ENCODE results near the gene NUP205.

NUP205 gene

GRCh38 chr7:135509839-135510591, 47.7 kb upstream of the NUP205 start, which contains the start of gene CNOT4 (continued):
- TF ChIP-seq, protein P1, sequence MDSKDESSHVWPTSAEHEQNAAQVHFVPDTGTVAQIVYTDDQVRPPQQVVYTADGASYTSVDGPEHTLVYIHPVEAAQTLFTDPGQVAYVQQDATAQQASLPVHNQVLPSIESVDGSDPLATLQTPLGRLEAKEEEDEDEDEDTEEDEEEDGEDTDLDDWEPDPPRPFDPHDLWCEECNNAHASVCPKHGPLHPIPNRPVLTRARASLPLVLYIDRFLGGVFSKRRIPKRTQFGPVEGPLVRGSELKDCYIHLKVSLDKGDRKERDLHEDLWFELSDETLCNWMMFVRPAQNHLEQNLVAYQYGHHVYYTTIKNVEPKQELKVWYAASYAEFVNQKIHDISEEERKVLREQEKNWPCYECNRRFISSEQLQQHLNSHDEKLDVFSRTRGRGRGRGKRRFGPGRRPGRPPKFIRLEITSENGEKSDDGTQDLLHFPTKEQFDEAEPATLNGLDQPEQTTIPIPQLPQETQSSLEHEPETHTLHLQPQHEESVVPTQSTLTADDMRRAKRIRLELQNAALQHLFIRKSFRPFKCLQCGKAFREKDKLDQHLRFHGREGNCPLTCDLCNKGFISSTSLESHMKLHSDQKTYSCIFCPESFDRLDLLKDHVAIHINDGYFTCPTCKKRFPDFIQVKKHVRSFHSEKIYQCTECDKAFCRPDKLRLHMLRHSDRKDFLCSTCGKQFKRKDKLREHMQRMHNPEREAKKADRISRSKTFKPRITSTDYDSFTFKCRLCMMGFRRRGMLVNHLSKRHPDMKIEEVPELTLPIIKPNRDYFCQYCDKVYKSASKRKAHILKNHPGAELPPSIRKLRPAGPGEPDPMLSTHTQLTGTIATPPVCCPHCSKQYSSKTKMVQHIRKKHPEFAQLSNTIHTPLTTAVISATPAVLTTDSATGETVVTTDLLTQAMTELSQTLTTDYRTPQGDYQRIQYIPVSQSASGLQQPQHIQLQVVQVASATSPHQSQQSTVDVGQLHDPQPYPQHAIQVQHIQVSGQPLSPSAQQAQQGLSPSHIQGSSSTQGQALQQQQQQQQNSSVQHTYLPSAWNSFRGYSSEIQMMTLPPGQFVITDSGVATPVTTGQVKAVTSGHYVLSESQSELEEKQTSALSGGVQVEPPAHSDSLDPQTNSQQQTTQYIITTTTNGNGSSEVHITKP (tag by site-specific recombination; IDR thresholded peaks at IDR 0.05), result peak; percentile 96
- TF ChIP-seq KLF7 (tag by site-specific recombination; IDR thresholded peaks at IDR 0.05; ENCODE audit: borderline replicate concordance) (peak; percentile 96), SP3 (tag by site-specific recombination; IDR thresholded peaks at IDR 0.05) (peak; percentile 99), ZNF792 (tag by site-specific recombination; IDR thresholded peaks at IDR 0.05) (peak; percentile 37; the same call in 1 of the 2 replicates), TCF7L2 (IDR thresholded peaks at IDR 0.05; ENCODE audit: borderline replicate concordance, low read depth, low read length) (no peak), KLF8 (tag by site-specific recombination; IDR thresholded peaks at IDR 0.05) (peak; percentile 96), GLI4 (tag by site-specific recombination; IDR thresholded peaks at IDR 0.05) (peak; percentile 90), ZNF580 (tag by site-specific recombination; IDR thresholded peaks at IDR 0.05) (peak; percentile 94), SP7 (tag by site-specific recombination; IDR thresholded peaks at IDR 0.05) (peak; percentile 48), ZNF707 (tag by site-specific recombination; IDR thresholded peaks at IDR 0.05) (no peak), ZNF530 (tag by site-specific recombination; IDR thresholded peaks at IDR 0.05; ENCODE audit: low read depth) (no peak), ZFP37 (tag by site-specific recombination; IDR thresholded peaks at IDR 0.05) (peak; percentile 98), KLF16 (tag by site-specific recombination; IDR thresholded peaks at IDR 0.05) (peak; percentile 97), ZNF18 (tag by site-specific recombination; IDR thresholded peaks at IDR 0.05) (no peak; the same call in 1 of the 2 replicates), ZFP69B (tag by site-specific recombination; IDR thresholded peaks at IDR 0.05) (peak; percentile 75), ZNF354C (tag by site-specific recombination; IDR thresholded peaks at IDR 0.05; ENCODE audit: borderline replicate concordance, low read depth) (no peak), ZNF76 (tag by site-specific recombination; IDR thresholded peaks at IDR 0.05; ENCODE audit: borderline replicate concordance, low read depth) (peak; percentile 95), ZNF561 (tag by site-specific recombination; IDR thresholded peaks at IDR 0.05; ENCODE audit: borderline replicate concordance) (peak; percentile 92; the same call in 1 of the 2 replicates), KLF17 (tag by site-specific recombination; IDR thresholded peaks at IDR 0.05) (peak; percentile 60)
- TF ChIP-seq, protein P2, sequence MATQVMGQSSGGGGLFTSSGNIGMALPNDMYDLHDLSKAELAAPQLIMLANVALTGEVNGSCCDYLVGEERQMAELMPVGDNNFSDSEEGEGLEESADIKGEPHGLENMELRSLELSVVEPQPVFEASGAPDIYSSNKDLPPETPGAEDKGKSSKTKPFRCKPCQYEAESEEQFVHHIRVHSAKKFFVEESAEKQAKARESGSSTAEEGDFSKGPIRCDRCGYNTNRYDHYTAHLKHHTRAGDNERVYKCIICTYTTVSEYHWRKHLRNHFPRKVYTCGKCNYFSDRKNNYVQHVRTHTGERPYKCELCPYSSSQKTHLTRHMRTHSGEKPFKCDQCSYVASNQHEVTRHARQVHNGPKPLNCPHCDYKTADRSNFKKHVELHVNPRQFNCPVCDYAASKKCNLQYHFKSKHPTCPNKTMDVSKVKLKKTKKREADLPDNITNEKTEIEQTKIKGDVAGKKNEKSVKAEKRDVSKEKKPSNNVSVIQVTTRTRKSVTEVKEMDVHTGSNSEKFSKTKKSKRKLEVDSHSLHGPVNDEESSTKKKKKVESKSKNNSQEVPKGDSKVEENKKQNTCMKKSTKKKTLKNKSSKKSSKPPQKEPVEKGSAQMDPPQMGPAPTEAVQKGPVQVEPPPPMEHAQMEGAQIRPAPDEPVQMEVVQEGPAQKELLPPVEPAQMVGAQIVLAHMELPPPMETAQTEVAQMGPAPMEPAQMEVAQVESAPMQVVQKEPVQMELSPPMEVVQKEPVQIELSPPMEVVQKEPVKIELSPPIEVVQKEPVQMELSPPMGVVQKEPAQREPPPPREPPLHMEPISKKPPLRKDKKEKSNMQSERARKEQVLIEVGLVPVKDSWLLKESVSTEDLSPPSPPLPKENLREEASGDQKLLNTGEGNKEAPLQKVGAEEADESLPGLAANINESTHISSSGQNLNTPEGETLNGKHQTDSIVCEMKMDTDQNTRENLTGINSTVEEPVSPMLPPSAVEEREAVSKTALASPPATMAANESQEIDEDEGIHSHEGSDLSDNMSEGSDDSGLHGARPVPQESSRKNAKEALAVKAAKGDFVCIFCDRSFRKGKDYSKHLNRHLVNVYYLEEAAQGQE (tag by site-specific recombination; IDR thresholded peaks at IDR 0.05), result peak; percentile 61
- TF ChIP-seq, protein P3, sequence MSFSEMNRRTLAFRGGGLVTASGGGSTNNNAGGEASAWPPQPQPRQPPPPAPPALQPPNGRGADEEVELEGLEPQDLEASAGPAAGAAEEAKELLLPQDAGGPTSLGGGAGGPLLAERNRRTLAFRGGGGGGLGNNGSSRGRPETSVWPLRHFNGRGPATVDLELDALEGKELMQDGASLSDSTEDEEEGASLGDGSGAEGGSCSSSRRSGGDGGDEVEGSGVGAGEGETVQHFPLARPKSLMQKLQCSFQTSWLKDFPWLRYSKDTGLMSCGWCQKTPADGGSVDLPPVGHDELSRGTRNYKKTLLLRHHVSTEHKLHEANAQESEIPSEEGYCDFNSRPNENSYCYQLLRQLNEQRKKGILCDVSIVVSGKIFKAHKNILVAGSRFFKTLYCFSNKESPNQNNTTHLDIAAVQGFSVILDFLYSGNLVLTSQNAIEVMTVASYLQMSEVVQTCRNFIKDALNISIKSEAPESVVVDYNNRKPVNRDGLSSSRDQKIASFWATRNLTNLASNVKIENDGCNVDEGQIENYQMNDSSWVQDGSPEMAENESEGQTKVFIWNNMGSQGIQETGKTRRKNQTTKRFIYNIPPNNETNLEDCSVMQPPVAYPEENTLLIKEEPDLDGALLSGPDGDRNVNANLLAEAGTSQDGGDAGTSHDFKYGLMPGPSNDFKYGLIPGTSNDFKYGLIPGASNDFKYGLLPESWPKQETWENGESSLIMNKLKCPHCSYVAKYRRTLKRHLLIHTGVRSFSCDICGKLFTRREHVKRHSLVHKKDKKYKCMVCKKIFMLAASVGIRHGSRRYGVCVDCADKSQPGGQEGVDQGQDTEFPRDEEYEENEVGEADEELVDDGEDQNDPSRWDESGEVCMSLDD (tag by site-specific recombination; IDR thresholded peaks at IDR 0.05), result peak; percentile 84
- TF ChIP-seq, protein P4, sequence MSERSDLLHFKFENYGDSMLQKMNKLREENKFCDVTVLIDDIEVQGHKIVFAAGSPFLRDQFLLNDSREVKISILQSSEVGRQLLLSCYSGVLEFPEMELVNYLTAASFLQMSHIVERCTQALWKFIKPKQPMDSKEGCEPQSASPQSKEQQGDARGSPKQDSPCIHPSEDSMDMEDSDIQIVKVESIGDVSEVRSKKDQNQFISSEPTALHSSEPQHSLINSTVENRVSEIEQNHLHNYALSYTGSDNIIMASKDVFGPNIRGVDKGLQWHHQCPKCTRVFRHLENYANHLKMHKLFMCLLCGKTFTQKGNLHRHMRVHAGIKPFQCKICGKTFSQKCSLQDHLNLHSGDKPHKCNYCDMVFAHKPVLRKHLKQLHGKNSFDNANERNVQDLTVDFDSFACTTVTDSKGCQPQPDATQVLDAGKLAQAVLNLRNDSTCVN (tag by site-specific recombination; optimal IDR thresholded peaks at IDR 0.05), result peak; percentile 21
- TF ChIP-seq, protein P5, sequence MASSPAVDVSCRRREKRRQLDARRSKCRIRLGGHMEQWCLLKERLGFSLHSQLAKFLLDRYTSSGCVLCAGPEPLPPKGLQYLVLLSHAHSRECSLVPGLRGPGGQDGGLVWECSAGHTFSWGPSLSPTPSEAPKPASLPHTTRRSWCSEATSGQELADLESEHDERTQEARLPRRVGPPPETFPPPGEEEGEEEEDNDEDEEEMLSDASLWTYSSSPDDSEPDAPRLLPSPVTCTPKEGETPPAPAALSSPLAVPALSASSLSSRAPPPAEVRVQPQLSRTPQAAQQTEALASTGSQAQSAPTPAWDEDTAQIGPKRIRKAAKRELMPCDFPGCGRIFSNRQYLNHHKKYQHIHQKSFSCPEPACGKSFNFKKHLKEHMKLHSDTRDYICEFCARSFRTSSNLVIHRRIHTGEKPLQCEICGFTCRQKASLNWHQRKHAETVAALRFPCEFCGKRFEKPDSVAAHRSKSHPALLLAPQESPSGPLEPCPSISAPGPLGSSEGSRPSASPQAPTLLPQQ (tag by site-specific recombination; IDR thresholded peaks at IDR 0.05), result peak; percentile 41

Data from HEK293 (cell line).